Upper lobe of left lung (tissue), 6 donors: ENCODE measurements around the gene GARIN1A. TPM values are rescaled to one million over a fixed set of nuclear protein-coding genes. Genes with fewer than 3 reads are reported as not detected.
A peak's percentile ranks its signal among the peaks of the same experiment; 100 is the strongest.

Source experiments
- ATAC-seq, 2 donors: fragments of 200-7000 bp; cut with Tn5 transposase; one replicate each; pipeline ENCODE4 v1.9.1; 2022; ENCODE audit warnings: mild to moderate bottlenecking in 2 of 2, moderate library complexity in 2 of 2; ENCODE audit not compliant: low FRiP score in 2 of 2
- DNase-seq, 2 donors: peaks; one replicate each; pipeline ENCODE4 v3.0.0-alpha.2; 2019 to 2020
- H3K27ac ChIP-seq, 4 donors: fragments of 200-600 bp; sonication (generic); one replicate each; pipeline ENCODE4 v1.5.1; 2016 to 2019
- H3K27me3 ChIP-seq, 4 donors: fragments of 200-600 bp; sonication (generic); one replicate each; pipeline ENCODE4 v1.5.1; 2017 to 2019
- H3K36me3 ChIP-seq, 4 donors: fragments of 200-600 bp; sonication (generic); one replicate each; pipeline ENCODE4 v1.5.1; 2016 to 2019
- H3K4me1 ChIP-seq, 4 donors: fragments of 200-600 bp; sonication (generic); one replicate each; pipeline ENCODE4 v1.5.1; 2018 to 2019
- H3K4me3 ChIP-seq, 4 donors: fragments of 200-600 bp; sonication (generic); one replicate each; pipeline ENCODE4 v1.5.1; 2017 to 2019; ENCODE audit warnings: mild to moderate bottlenecking in 2 of 4, moderate library complexity in 1 of 4
- H3K9me3 ChIP-seq, 4 donors: fragments of 200-600 bp; sonication (generic); one replicate each; pipeline ENCODE4 v1.5.1; 2018 to 2019
- CTCF ChIP-seq, 6 experiments: fragments of 450-650 bp in 4 of 6; fragments of 200-600 bp in 2 of 6; sonication (generic) in 2 of 6; IDR thresholded peaks; one replicate each; pipeline ENCODE4 v1.5.1; 2016 to 2019; ENCODE audit warnings: antibody characterized with exemption in 6 of 6
- EP300 ChIP-seq, 4 donors: sonication (generic); formaldehyde crosslinking; IDR thresholded peaks; one replicate each; pipeline ENCODE4 v1.5.1; 2017; ENCODE audit warnings: antibody characterized with exemption in 4 of 4, control low read depth in 2 of 4
- POLR2A ChIP-seq, 4 donors: fragments of 450-650 bp; IDR thresholded peaks; one replicate each; pipeline ENCODE4 v1.5.1; 2016 to 2017; ENCODE audit warnings: antibody characterized with exemption in 4 of 4, mild to moderate bottlenecking in 2 of 4
- POLR2AphosphoS5 ChIP-seq, 2 donors: sonication (generic); formaldehyde crosslinking; IDR thresholded peaks; one replicate each; pipeline ENCODE4 v1.5.1; 2017; ENCODE audit warnings: antibody characterized with exemption in 2 of 2
- WGBS, 2 donors: methylation state at CpG; one replicate each; pipeline ENCODE4 v1.1.5; 2017 to 2018; 5-methylcytosine and 5-hydroxymethylcytosine counted together
- total RNA-seq, 6 donors: library from RNA; depleted of rRNA in 4 of 6; stranded (reverse); fragments of >200 nt in 4 of 6; gene quantifications; one replicate each; pipeline versions ENCODE4 v1.1.0 to v1.2.1, GENCODE V29; 2016 to 2021
- donor health status: DM: no; HTN: no; CAD: no; lungs with moderate emphysema.
- donor health status: DM: no; HTN: yes; CAD: no; lungs with severe emphysema.

GARIN1A gene
- total RNA-seq, 6 donors from 2014 or later, result 0.61 to 24.1 (median 3.1) TPM

GRCh38 chr7:128672927-128673517 lies 930 bp downstream of the GARIN1A start:
- Histone ChIP-seq H3K4me1 (no peaks in the 10 kb centered on the region), H3K4me3 (no peak overlapping the region), H3K36me3 (no peaks in the 10 kb centered on the region), H3K27me3 (no peaks in the 10 kb centered on the region), H3K9me3 (no peaks in the 10 kb centered on the region), H3K27ac (no peak overlapping the region)
- DNase-seq (no peak), ATAC-seq (peak in 1 of 2 donors; percentile 20)
- no peak for TF ChIP-seq POLR2AphosphoS5 (IDR thresholded peaks at IDR 0.05)
- TF ChIP-seq CTCF (IDR thresholded peaks at IDR 0.05), result peak in 2 of 6 experiments; percentile 16 to 17
- 15% methylated on average over 7 of the region's 7 CpGs for WGBS, 2 donors

- Histone ChIP-seq H3K4me1 (no peaks in the 10 kb centered on the region), H3K4me3 (no peak overlapping the region), H3K36me3 (no peaks in the 10 kb centered on the region), H3K27me3 (no peaks in the 10 kb centered on the region), H3K27ac (no peak overlapping the region), H3K9me3 (no peaks in the 10 kb centered on the region)
- DNase-seq, result no peak
- no peak for TF ChIP-seq POLR2A (IDR thresholded peaks at IDR 0.05)
- no peak for TF ChIP-seq EP300 (IDR thresholded peaks at IDR 0.05)
- no peak for TF ChIP-seq CTCF (IDR thresholded peaks at IDR 0.05)
- TF ChIP-seq POLR2AphosphoS5 (IDR thresholded peaks at IDR 0.05), result no peak
- peak in 1 of 2 donors; percentile 34 for ATAC-seq
- 77 to 80% methylated on average over 6 of the region's 6 CpGs for WGBS, 2 donors
Measured at GRCh38 chr7:128673571-128673970, 1.5 kb downstream of the GARIN1A start.

GRCh38 chr7:128676665-128677064 lies 4.6 kb downstream of the GARIN1A start:
- 84 to 88% methylated on average over 4 of the region's 4 CpGs for WGBS, 2 donors
- DNase-seq, result no peak
- Histone ChIP-seq H3K9me3 (no peaks in the 10 kb centered on the region), H3K27ac (no peak overlapping the region), H3K4me1 (no peaks in the 10 kb centered on the region), H3K4me3 (no peak overlapping the region), H3K27me3 (no peaks in the 10 kb centered on the region), H3K36me3 (no peaks in the 10 kb centered on the region)
- ATAC-seq, result no peak
- TF ChIP-seq CTCF (IDR thresholded peaks at IDR 0.05) (no peak), POLR2AphosphoS5 (IDR thresholded peaks at IDR 0.05) (no peak), POLR2A (IDR thresholded peaks at IDR 0.05) (no peak), EP300 (IDR thresholded peaks at IDR 0.05) (no peak)

- DNase-seq, result no peak
- Histone ChIP-seq H3K9me3 (no peaks in the 10 kb centered on the region), H3K36me3 (no peaks in the 10 kb centered on the region), H3K27me3 (no peaks in the 10 kb centered on the region), H3K27ac (no peak overlapping the region), H3K4me1 (no peaks in the 10 kb centered on the region), H3K4me3 (no peak overlapping the region)
- TF ChIP-seq POLR2A (IDR thresholded peaks at IDR 0.05), result no peak
- no peak for TF ChIP-seq POLR2AphosphoS5 (IDR thresholded peaks at IDR 0.05)
- TF ChIP-seq EP300 (IDR thresholded peaks at IDR 0.05), result no peak
- TF ChIP-seq CTCF (IDR thresholded peaks at IDR 0.05), result no peak
- 84% methylated on average over 6 of the region's 6 CpGs for WGBS, 2 donors
- ATAC-seq, result no peak
Measured at GRCh38 chr7:128679920-128680319, 7.8 kb downstream of the GARIN1A start.
